Mesenchymal stem cell (in vitro differentiated cells and primary cell): ENCODE results near the gene OSR1.
A peak's percentile ranks its signal among the peaks of the same experiment; 100 is the strongest.

Experiments used
- DNase-seq: peaks from one replicate; pipeline ENCODE4 v3.0.0-alpha.2; 2013
- H2AFZ ChIP-seq: one replicate; pipeline ENCODE4 v1.6.1; 2013; ENCODE audit warnings: low read depth, mild to moderate bottlenecking, control low read depth, inconsistent platforms, low read length, moderate library complexity
- H2AK5ac ChIP-seq: 2 replicates; pipeline ENCODE4 v1.6.1; 2013; ENCODE audit warnings: low read length, moderate library complexity, mild to moderate bottlenecking, inconsistent platforms; ENCODE audit not compliant: severe bottlenecking
- H2BK120ac ChIP-seq: one replicate; pipeline ENCODE4 v1.6.1; 2013; ENCODE audit warnings: low read depth, mild to moderate bottlenecking, inconsistent platforms, low read length, moderate library complexity
- H2BK12ac ChIP-seq, 2 experiments: one replicate each; pipeline ENCODE4 v1.6.1; 2013; ENCODE audit warnings: inconsistent platforms in 2 of 2, low read length in 2 of 2, mild to moderate bottlenecking in 2 of 2, moderate library complexity in 2 of 2, control low read depth in 1 of 2
- H2BK15ac ChIP-seq: one replicate; pipeline ENCODE4 v1.6.1; 2013; ENCODE audit warnings: mild to moderate bottlenecking, low read depth, inconsistent platforms; ENCODE audit not compliant: poor library complexity, severe bottlenecking
- H2BK5ac ChIP-seq: 2 replicates; pipeline ENCODE4 v1.6.1; 2013; ENCODE audit warnings: low read depth, mild to moderate bottlenecking, low read length, control low read depth, inconsistent platforms; ENCODE audit not compliant: poor library complexity, severe bottlenecking
- H3K14ac ChIP-seq, 2 experiments: one replicate each; pipeline ENCODE4 v1.6.1; 2013; ENCODE audit warnings: inconsistent platforms in 2 of 2, low read length in 2 of 2, control low read depth in 1 of 2, mild to moderate bottlenecking in 1 of 2, moderate library complexity in 1 of 2
- H3K18ac ChIP-seq, 2 experiments: one replicate each; pipeline ENCODE4 v1.6.1; 2013; ENCODE audit warnings: inconsistent platforms in 2 of 2, low read length in 2 of 2, control low read depth in 1 of 2, low read depth in 1 of 2, mild to moderate bottlenecking in 1 of 2
- H3K23ac ChIP-seq, 2 experiments: one replicate each; pipeline ENCODE4 v1.6.1; 2013; ENCODE audit warnings: inconsistent platforms in 2 of 2, low read length in 2 of 2, mild to moderate bottlenecking in 2 of 2, moderate library complexity in 2 of 2, control low read depth in 1 of 2
- H3K27ac ChIP-seq: 2 replicates; pipeline ENCODE4 v1.5.1; 2013; ENCODE audit warnings: mild to moderate bottlenecking, moderate library complexity, low read length, control low read depth, inconsistent platforms; ENCODE audit not compliant: poor library complexity, severe bottlenecking
- H3K27me3 ChIP-seq, 2 experiments: 2 replicates each; pipeline versions ENCODE4 v1.6.1 to v1.7.0; 2013; ENCODE audit warnings: low read length in 2 of 2, mild to moderate bottlenecking in 2 of 2, moderate library complexity in 2 of 2, control low read depth in 1 of 2, inconsistent platforms in 1 of 2; ENCODE audit not compliant: control insufficient read depth in 1 of 2, insufficient read depth in 1 of 2
- H3K36me3 ChIP-seq, 2 experiments: 2 replicates each; pipeline versions ENCODE4 v1.6.1 to v1.7.0; 2013; ENCODE audit warnings: low read length in 2 of 2, control low read depth in 1 of 2, inconsistent platforms in 1 of 2, low read depth in 1 of 2, mild to moderate bottlenecking in 1 of 2; ENCODE audit not compliant: insufficient read depth in 2 of 2, control insufficient read depth in 1 of 2
- H3K4ac ChIP-seq, 2 experiments: one replicate each; pipeline ENCODE4 v1.6.1; 2013; ENCODE audit warnings: inconsistent platforms in 2 of 2, low read length in 2 of 2, mild to moderate bottlenecking in 2 of 2, moderate library complexity in 2 of 2, control low read depth in 1 of 2, low read depth in 1 of 2
- H3K4me1 ChIP-seq: 2 replicates; pipeline ENCODE4 v1.6.1; 2013; ENCODE audit warnings: low read depth, low read length, control low read depth; ENCODE audit not compliant: control insufficient read depth, insufficient read depth
- H3K4me2 ChIP-seq: 2 replicates; pipeline ENCODE4 v1.6.1; 2013; ENCODE audit warnings: low read length, mild to moderate bottlenecking, inconsistent platforms; ENCODE audit not compliant: poor library complexity, severe bottlenecking
- H3K4me3 ChIP-seq, 2 experiments: 2 replicates each; pipeline versions ENCODE4 v1.5.1 to v1.7.0; 2013; ENCODE audit warnings: low read length in 2 of 2, mild to moderate bottlenecking in 2 of 2, control low read depth in 1 of 2, low read depth in 1 of 2; ENCODE audit not compliant: insufficient read depth in 1 of 2
- H3K79me1 ChIP-seq: replicated peaks from 2 replicates; pipeline ENCODE4 v1.6.1; 2013; ENCODE audit warnings: mild to moderate bottlenecking, control low read depth, low read length, inconsistent platforms; ENCODE audit not compliant: poor library complexity, severe bottlenecking
- H3K9ac ChIP-seq: 2 replicates; pipeline ENCODE4 v1.7.0; 2013; ENCODE audit warnings: mild to moderate bottlenecking, low read length, moderate library complexity
- H3K9me3 ChIP-seq: 2 replicates; pipeline ENCODE4 v1.7.0; 2013; ENCODE audit warnings: mild to moderate bottlenecking, low read length; ENCODE audit not compliant: control insufficient read depth
- H4K8ac ChIP-seq: one replicate; pipeline ENCODE4 v1.6.1; 2013; ENCODE audit warnings: inconsistent platforms, mild to moderate bottlenecking, low read length, moderate library complexity
- H4K91ac ChIP-seq: one replicate; pipeline ENCODE4 v1.6.1; 2013; ENCODE audit warnings: mild to moderate bottlenecking, low read length, inconsistent platforms
- WGBS: methylation state at CpG from one replicate; pipeline ENCODE4 v1.1.7; 2013; ENCODE audit warnings: mixed read lengths; 5-methylcytosine and 5-hydroxymethylcytosine counted together

Gene OSR1

GRCh38 chr2:19355931-19356544 lies 2.4 kb downstream of the OSR1 start:
- Histone ChIP-seq H3K9me3 (no peaks in the 10 kb centered on the region), H3K4me1 (peaks cover 39% of the 10 kb centered on the region), H2AK5ac (no peak overlapping the region), H3K4me2 (peak overlapping the region; percentile 97), H2BK120ac (no peak overlapping the region), H3K23ac (peak overlapping the region in 1 of 2 experiments; percentile 23), H3K4me3 (peak overlapping the region; percentile 59 to 89), H4K8ac (no peak overlapping the region), H3K18ac (no peak overlapping the region), H3K4ac (no peak overlapping the region), H3K14ac (no peak overlapping the region), H3K79me1 (peaks cover 7% of the 10 kb centered on the region), H2AFZ (no peak overlapping the region), H3K27me3 (peaks cover 0 to 65% of the 10 kb centered on the region in 2 experiments), H2BK5ac (no peak overlapping the region), H2BK12ac (no peak overlapping the region), H3K27ac (no peak overlapping the region), H3K36me3 (peaks cover 13 to 24% of the 10 kb centered on the region in 2 experiments), H3K9ac (peak overlapping the region; percentile 95), H2BK15ac (no peak overlapping the region), H4K91ac (no peak overlapping the region)
- DNase-seq: no peak
- 21% methylated on average over 30 of the region's 35 CpGs for WGBS

DNA sequence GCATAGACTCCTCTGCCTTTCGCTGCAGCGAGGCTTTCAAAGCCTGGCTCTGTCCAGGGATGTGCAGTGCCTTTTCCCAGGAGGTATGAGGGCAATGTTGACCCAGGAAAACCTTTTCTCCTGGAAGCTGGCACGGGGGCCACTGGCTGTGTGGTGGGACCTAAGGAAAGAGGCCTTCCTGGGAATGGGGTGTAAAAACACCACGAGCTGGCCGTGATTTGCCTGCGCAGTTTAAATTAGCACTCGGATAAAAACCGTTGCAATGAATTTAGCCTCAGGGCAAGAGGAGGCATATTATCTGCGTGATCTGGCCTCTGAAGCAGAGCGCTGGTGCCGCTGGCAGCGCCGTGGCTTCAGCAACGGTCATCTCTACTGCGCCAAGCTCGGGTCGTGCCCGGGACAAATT lies 3.0 kb downstream of the OSR1 start:
- H3K79me1 ChIP-seq: peaks cover 7% of the 10 kb centered on the region
- DNase-seq: no peak
- H3K27ac ChIP-seq: no peak overlapping the region
- H3K9me3 ChIP-seq: no peaks in the 10 kb centered on the region
- H2BK12ac ChIP-seq: no peak overlapping the region
- H3K27me3 ChIP-seq: peaks cover 0 to 59% of the 10 kb centered on the region in 2 experiments
- H2BK5ac ChIP-seq: no peak overlapping the region
- peaks cover 44% of the 10 kb centered on the region for H3K4me1 ChIP-seq
- H3K4me2 ChIP-seq: no peak overlapping the region
- WGBS: 67% methylated on average over 18 of the region's 18 CpGs
- no peak overlapping the region for H3K23ac ChIP-seq
- H3K9ac ChIP-seq: peak overlapping the region; percentile 95
- no peak overlapping the region for H2BK120ac ChIP-seq
- no peak overlapping the region for H4K8ac ChIP-seq
- no peak overlapping the region for H3K18ac ChIP-seq
- H2AFZ ChIP-seq: no peak overlapping the region
- no peak overlapping the region for H4K91ac ChIP-seq
- H3K36me3 ChIP-seq: peaks cover 13 to 30% of the 10 kb centered on the region in 2 experiments
- no peak overlapping the region for H3K4ac ChIP-seq
- H3K14ac ChIP-seq: no peak overlapping the region
- H3K4me3 ChIP-seq: peak overlapping the region in 1 of 2 experiments; percentile 89
- H2AK5ac ChIP-seq: no peak overlapping the region
- no peak overlapping the region for H2BK15ac ChIP-seq

DNA sequence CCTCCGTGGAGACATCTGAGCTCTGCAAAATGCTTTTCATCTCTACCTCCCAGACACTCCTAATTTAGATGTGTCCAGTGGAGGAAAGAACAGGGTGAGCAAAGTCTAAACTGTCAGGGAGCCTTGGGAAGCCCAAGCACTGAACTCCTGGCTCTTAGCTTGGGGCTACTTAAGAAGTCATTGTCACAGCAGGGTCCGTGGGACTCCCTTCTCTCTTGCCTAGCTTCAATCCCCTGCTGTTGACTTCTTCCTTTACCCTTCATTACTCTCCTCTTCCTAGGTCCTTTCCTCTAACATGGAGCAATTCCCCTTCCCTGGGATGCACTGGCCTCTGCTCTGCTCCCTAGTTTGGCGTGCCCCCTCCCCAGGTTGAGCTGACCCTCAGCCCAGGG lies 3.4 kb downstream of the OSR1 start:
- Histone ChIP-seq H3K4me3 (peak overlapping the region in 1 of 2 experiments; percentile 89), H3K4ac (no peak overlapping the region), H3K9me3 (no peaks in the 10 kb centered on the region), H3K18ac (no peak overlapping the region), H3K23ac (no peak overlapping the region), H3K79me1 (peaks cover 7% of the 10 kb centered on the region), H2AFZ (no peak overlapping the region), H2AK5ac (no peak overlapping the region), H2BK12ac (no peak overlapping the region), H3K4me2 (no peak overlapping the region), H3K27me3 (peaks cover 0 to 55% of the 10 kb centered on the region in 2 experiments), H2BK120ac (no peak overlapping the region), H4K91ac (no peak overlapping the region), H3K27ac (no peak overlapping the region), H2BK15ac (no peak overlapping the region), H2BK5ac (no peak overlapping the region), H4K8ac (no peak overlapping the region), H3K36me3 (peaks cover 13 to 34% of the 10 kb centered on the region in 2 experiments), H3K4me1 (peaks cover 45% of the 10 kb centered on the region), H3K9ac (peak overlapping the region; percentile 95), H3K14ac (no peak overlapping the region)
- WGBS: 72% methylated on average over 3 of the region's 3 CpGs
- DNase-seq: no peak

GRCh38 chr2:19353721-19354050 lies 4.7 kb downstream of the OSR1 start:
- Histone ChIP-seq H3K4me2 (no peak overlapping the region), H2BK120ac (no peak overlapping the region), H4K91ac (peak overlapping the region; percentile 9), H2BK5ac (no peak overlapping the region), H3K36me3 (peaks cover 13 to 45% of the 10 kb centered on the region in 2 experiments), H3K4me3 (peak overlapping the region in 1 of 2 experiments; percentile 89), H2AFZ (no peak overlapping the region), H3K79me1 (peaks cover 7% of the 10 kb centered on the region), H4K8ac (no peak overlapping the region), H2BK12ac (no peak overlapping the region), H3K4ac (no peak overlapping the region), H3K23ac (peak overlapping the region in 1 of 2 experiments; percentile 98), H2BK15ac (no peak overlapping the region), H2AK5ac (no peak overlapping the region), H3K9ac (peak overlapping the region; percentile 95), H3K4me1 (peaks cover 44% of the 10 kb centered on the region), H3K18ac (no peak overlapping the region), H3K27me3 (peaks cover 0 to 49% of the 10 kb centered on the region in 2 experiments), H3K14ac (no peak overlapping the region), H3K9me3 (no peaks in the 10 kb centered on the region), H3K27ac (no peak overlapping the region)
- WGBS: 45% methylated on average over 10 of the region's 11 CpGs
- DNase-seq: no peak
